ENCODE measurements around the gene MYD88. TPM values are rescaled to one million over a fixed set of nuclear protein-coding genes. Genes with fewer than 3 reads are reported as not detected.

The MYD88 gene
- polyA plus RNA-seq, 3 donors, result 286 to 427 (median 398) TPM

DNA sequence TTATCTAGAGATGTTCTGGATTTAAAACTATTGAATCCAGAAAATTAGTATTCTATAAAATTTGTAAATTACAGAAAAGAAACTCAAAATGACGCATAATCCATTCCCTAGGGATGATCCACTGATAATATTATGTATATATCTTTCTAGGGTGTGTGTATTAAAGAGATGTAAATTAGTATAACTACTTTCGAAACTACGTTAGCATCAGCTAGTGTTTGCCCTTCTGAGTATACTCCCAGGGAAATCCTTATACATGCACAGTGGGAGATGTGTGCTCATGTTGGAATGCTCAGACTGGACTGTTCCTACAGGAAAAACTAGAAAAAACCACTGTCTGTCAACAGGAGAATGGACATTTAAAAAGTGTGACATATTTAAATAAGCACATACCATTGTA lies 38.0 kb upstream of the MYD88 start:
- TF ChIP-seq, protein P1, sequence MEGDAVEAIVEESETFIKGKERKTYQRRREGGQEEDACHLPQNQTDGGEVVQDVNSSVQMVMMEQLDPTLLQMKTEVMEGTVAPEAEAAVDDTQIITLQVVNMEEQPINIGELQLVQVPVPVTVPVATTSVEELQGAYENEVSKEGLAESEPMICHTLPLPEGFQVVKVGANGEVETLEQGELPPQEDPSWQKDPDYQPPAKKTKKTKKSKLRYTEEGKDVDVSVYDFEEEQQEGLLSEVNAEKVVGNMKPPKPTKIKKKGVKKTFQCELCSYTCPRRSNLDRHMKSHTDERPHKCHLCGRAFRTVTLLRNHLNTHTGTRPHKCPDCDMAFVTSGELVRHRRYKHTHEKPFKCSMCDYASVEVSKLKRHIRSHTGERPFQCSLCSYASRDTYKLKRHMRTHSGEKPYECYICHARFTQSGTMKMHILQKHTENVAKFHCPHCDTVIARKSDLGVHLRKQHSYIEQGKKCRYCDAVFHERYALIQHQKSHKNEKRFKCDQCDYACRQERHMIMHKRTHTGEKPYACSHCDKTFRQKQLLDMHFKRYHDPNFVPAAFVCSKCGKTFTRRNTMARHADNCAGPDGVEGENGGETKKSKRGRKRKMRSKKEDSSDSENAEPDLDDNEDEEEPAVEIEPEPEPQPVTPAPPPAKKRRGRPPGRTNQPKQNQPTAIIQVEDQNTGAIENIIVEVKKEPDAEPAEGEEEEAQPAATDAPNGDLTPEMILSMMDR (IDR thresholded peaks at IDR 0.05), result no peak
- Histone ChIP-seq H4K20me1 (ENCODE audit: insufficient read depth, low read length) (no peaks in the 10 kb centered on the region), H3K36me3 (replicated peaks in 1 of 2; ENCODE audit: control insufficient read depth in 1 of 2, insufficient read depth in 2 of 2, low read length in 2 of 2) (no peaks in the 10 kb centered on the region), H3K4me2 (replicated peaks; ENCODE audit: extremely low read depth, low read length, poor library complexity, severe bottlenecking) (no peak overlapping the region), H3K9me3 (replicated peaks in 1 of 2; ENCODE audit: control insufficient read depth in 1 of 2, insufficient read depth in 1 of 2, low read length in 2 of 2) (no peaks in the 10 kb centered on the region), H3K9ac (ENCODE audit: insufficient read depth, low read length, poor library complexity, severe bottlenecking) (no peak overlapping the region), H3K27ac (ENCODE audit: low read depth in 1 of 2, low read length in 2 of 2) (no peak overlapping the region), H3K4me3 (replicated peaks in 1 of 3; ENCODE audit: low read depth in 2 of 3, low read length in 3 of 3) (no peak overlapping the region), H3K27me3 (ENCODE audit: control insufficient read depth in 2 of 2, insufficient read depth in 2 of 2, low read length in 2 of 2) (no peaks in the 10 kb centered on the region), H3K79me2 (ENCODE audit: insufficient read depth, low read length) (no peaks in the 10 kb centered on the region), H3K4me1 (ENCODE audit: control insufficient read depth in 1 of 2, insufficient read depth in 2 of 2, low read length in 2 of 2) (peaks cover 18 to 19% of the 10 kb centered on the region in 2 donors), H2AFZ (ENCODE audit: insufficient read depth, low read depth, low read length, poor library complexity, severe bottlenecking) (no peak overlapping the region)
- Mint-ChIP-seq H3K27me3 (ENCODE audit: low read depth in 3 of 3) (peaks cover 0 to 7% (median 4%) of the 10 kb centered on the region in 3 donors), H3K27ac (no peak overlapping the region), H3K4me1 (peaks cover 28% of the 10 kb centered on the region), H3K36me3 (no peaks in the 10 kb centered on the region), H3K4me3 (no peak overlapping the region), H3K9me3 (peaks cover 0 to 6% (median 1%) of the 10 kb centered on the region in 7 donors)
- 100% methylated on average over 1 of the region's 3 CpGs for WGBS (ENCODE audit: insufficient coverage)
- intact Hi-C loops (cut with micrococcal nuclease), result no loop called here
- no peak for DNase-seq

DNA sequence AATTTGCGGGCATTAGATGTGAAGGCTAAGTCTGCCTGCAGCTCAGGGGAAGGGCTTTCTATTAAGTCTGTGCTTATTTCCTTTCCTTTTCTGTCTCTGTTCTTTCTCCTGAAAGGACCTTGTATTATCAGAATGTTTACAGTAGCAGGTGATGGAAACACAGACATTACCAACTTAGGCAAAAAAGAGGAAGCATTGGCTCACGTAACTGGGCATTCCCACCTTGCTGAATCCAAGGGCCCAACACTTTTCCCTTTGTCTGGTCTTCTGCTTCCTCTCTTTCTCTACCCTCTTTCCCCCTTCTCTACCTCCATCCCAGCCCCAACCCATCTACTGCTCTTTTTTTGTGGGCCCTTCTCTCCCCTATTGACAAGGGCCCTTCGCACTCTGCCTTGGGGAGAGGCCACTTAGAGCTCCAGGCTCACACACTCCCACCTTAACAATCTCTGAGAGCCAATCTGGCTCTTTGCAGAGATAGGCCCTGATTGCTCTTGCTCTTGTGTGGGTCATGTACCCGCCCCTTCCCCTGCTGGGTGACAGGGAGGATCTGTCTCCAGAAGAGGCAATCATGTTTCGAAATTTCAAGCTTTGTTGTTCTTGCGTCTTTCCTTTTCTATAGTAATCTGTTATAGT lies 36.5 kb upstream of the MYD88 start:
- no peak overlapping the region for H2AFZ ChIP-seq (ENCODE audit: insufficient read depth, low read depth, low read length, poor library complexity, severe bottlenecking)
- Mint-ChIP-seq H3K4me1 (peaks cover 31% of the 10 kb centered on the region), H3K9me3 (peaks cover 0 to 9% (median 4%) of the 10 kb centered on the region in 7 donors), H3K27ac (peak overlapping the region; percentile 47 to 84 (median 76)), H3K4me3 (peak overlapping the region in 1 of 2 donors; percentile 73), H3K27me3 (ENCODE audit: low read depth in 3 of 3) (peaks cover 1 to 7% (median 4%) of the 10 kb centered on the region in 3 donors), H3K36me3 (peaks cover 0 to 2% of the 10 kb centered on the region in 2 donors)
- H3K36me3 ChIP-seq (replicated peaks in 1 of 2; ENCODE audit: control insufficient read depth in 1 of 2, insufficient read depth in 2 of 2, low read length in 2 of 2), result no peaks in the 10 kb centered on the region
- H4K20me1 ChIP-seq (ENCODE audit: insufficient read depth, low read length), result no peaks in the 10 kb centered on the region
- DNase-seq, result peak; percentile 16 to 83 (median 17)
- no peaks in the 10 kb centered on the region for H3K27me3 ChIP-seq (ENCODE audit: control insufficient read depth in 2 of 2, insufficient read depth in 2 of 2, low read length in 2 of 2)
- H3K4me3 ChIP-seq (replicated peaks in 1 of 3; ENCODE audit: low read depth in 2 of 3, low read length in 3 of 3), result peak overlapping the region in 1 of 3 experiments; percentile 18
- H3K27ac ChIP-seq (ENCODE audit: low read depth in 1 of 2, low read length in 2 of 2), result peak overlapping the region; percentile 35 to 60
- WGBS (ENCODE audit: insufficient coverage), result 33% methylated on average over 3 of the region's 6 CpGs
- intact Hi-C loops (cut with micrococcal nuclease), result no loop called here
- H3K9me3 ChIP-seq (replicated peaks in 1 of 2; ENCODE audit: control insufficient read depth in 1 of 2, insufficient read depth in 1 of 2, low read length in 2 of 2), result no peaks in the 10 kb centered on the region
- TF ChIP-seq, protein P1 (IDR thresholded peaks at IDR 0.05), result no peak
- H3K9ac ChIP-seq (ENCODE audit: insufficient read depth, low read length, poor library complexity, severe bottlenecking), result no peak overlapping the region
- H3K79me2 ChIP-seq (ENCODE audit: insufficient read depth, low read length), result no peaks in the 10 kb centered on the region
- H3K4me1 ChIP-seq (ENCODE audit: control insufficient read depth in 1 of 2, insufficient read depth in 2 of 2, low read length in 2 of 2), result peaks cover 23 to 26% of the 10 kb centered on the region in 2 donors
- peak overlapping the region; percentile 52 for H3K4me2 ChIP-seq (replicated peaks; ENCODE audit: extremely low read depth, low read length, poor library complexity, severe bottlenecking)

Data from CD14-positive monocyte (primary cell).